ENCODE data around the gene MYBPC2.
"Not testable (repeated sequence)": the region's sequence is repeated elsewhere in the genome, so short reads cannot be mapped to it uniquely, and the experiment has no call there.

The MYBPC2 gene

GRCh38 chr19:50460161-50460765 lies 27.6 kb downstream of the MYBPC2 start:
- no peak for DNase-seq

- DNase-seq = peak; percentile 53
These were observed 28.6 kb downstream of the MYBPC2 start for GRCh38 chr19:50461066-50461875.

- no peak for DNase-seq
These were observed 30.3 kb downstream of the MYBPC2 start for GRCh38 chr19:50462970-50463369.

GRCh38 chr19:50464348-50464747 lies 31.7 kb downstream of the MYBPC2 start:
- DNase-seq = no peak

GRCh38 chr19:50465000-50465399 lies 32.3 kb downstream of the MYBPC2 start:
- DNase-seq = no peak

GRCh38 chr19:50465986-50466705 lies 33.5 kb downstream of the MYBPC2 start:
- DNase-seq = no peak

GRCh38 chr19:50466706-50467039 lies 34.0 kb downstream of the MYBPC2 start:
- DNase-seq = no peak

- DNase-seq = no peak
These were observed 34.9 kb downstream of the MYBPC2 start for GRCh38 chr19:50467566-50467965.

GRCh38 chr19:50468818-50469217 lies 36.1 kb downstream of the MYBPC2 start:
- DNase-seq = no peak

- DNase-seq = not testable (repeated sequence)
These were observed 40.6 kb downstream of the MYBPC2 start for GRCh38 chr19:50473336-50473735.

GRCh38 chr19:50475101-50475568 lies 42.4 kb downstream of the MYBPC2 start:
- no peak for DNase-seq

- DNase-seq = no peak
These were observed 43.1 kb downstream of the MYBPC2 start for GRCh38 chr19:50475736-50476223.

GRCh38 chr19:50476224-50476906 lies 43.7 kb downstream of the MYBPC2 start, which contains the start of the genes EMC10 and GARIN5A:
Gene EMC10, plus strand, starts transcription at chr19:50476507. Its CDS starts 38 bp downstream, at chr19:50476545.
Gene GARIN5A, minus strand, starts transcription at chr19:50476848. Its CDS starts 460 bp downstream, at chr19:50476388.
- DNase-seq = peak; percentile 95

- DNase-seq = no peak
These were observed 44.2 kb downstream of the MYBPC2 start for GRCh38 chr19:50476907-50477238.

- DNase-seq = no peak
These were observed 45.2 kb downstream of the MYBPC2 start for GRCh38 chr19:50477751-50478515.

- DNase-seq = no peak
These were observed 46.4 kb downstream of the MYBPC2 start for GRCh38 chr19:50478901-50479715.

GRCh38 chr19:50479761-50480251 lies 47.1 kb downstream of the MYBPC2 start:
- no peak for DNase-seq

- no peak for DNase-seq
These were observed 47.8 kb downstream of the MYBPC2 start for GRCh38 chr19:50480281-50481111.

- DNase-seq = no peak
These were observed 48.9 kb downstream of the MYBPC2 start for GRCh38 chr19:50481351-50482149.

Data from activated naive CD4-positive, alpha-beta T cell treated with anti-CD3 and anti-CD28 coated beads, Interleukin-2, amount 50 U/mL, for 16 hours (primary cell).